HepG2 (cell line): Measurements from ENCODE around the gene VDAC1. TPM values are rescaled to one million over a fixed set of nuclear protein-coding genes. Genes with fewer than 3 reads are reported as not detected.

ENCODE experiments used
- ATAC-seq: fragments of 200-7000 bp; cut with Tn5 transposase; 3 replicates; pipeline ENCODE4 v1.9.1; 2020; ENCODE audit warnings: mild to moderate bottlenecking, moderate library complexity
- BruUV-seq: library from RNA; stranded (reverse); fragments of 400-500 nt; replicated peaks from 2 replicates; lab custom pipeline; 2021; lab: Mats Ljungman, UMichigan
- CTCF ChIA-PET: fragments of 300-600 bp; formaldehyde crosslinking; extraction: SDS; loops from one replicate; lab custom pipeline; 2021; ENCODE audit warnings: low total read pairs, inconsistent platforms, low intra/inter-chr PET ratio; lab: Yijun Ruan, JAX
- POLR2A ChIA-PET: fragments of 350-600 bp; sonication (Branson Sonifier 250); formaldehyde crosslinking; loops from one replicate; lab custom pipeline; 2020; ENCODE audit warnings: antibody characterized with exemption, inconsistent platforms; lab: Yijun Ruan, JAX
- DNase-seq: peaks from one replicate; pipeline ENCODE4 v3.0.0-alpha.2; 2015; ENCODE audit warnings: low spot score
- FAIRE-seq: peaks from 3 replicates; lab custom pipeline; 2011; peaks lifted over from hg19 to GRCh38; lab: Jason Lieb, UNC
- H2AFZ ChIP-seq: one replicate; pipeline ENCODE4 v1.6.1; 2011; ENCODE audit warnings: low read length, inconsistent platforms
- H3K27ac ChIP-seq: fragments of 300-600 bp; 3 replicates; pipeline ENCODE4 v1.8.0; 2011; ENCODE audit warnings: mixed run types, mild to moderate bottlenecking, mixed read lengths, low read length, inconsistent platforms; ENCODE audit not compliant: insufficient read depth; ENCODE audit errors: extremely low read length
- H3K27me3 ChIP-seq, 2 experiments: fragments of 200-600 bp in 1 of 2; 2 replicates in 1 of 2; 3 replicates in 1 of 2; pipeline versions ENCODE4 v1.6.0 to v1.8.0; 2011; ENCODE audit warnings: low read length in 2 of 2, mild to moderate bottlenecking in 2 of 2, moderate library complexity in 2 of 2, inconsistent platforms in 1 of 2; ENCODE audit not compliant: insufficient read depth in 2 of 2, control insufficient read depth in 1 of 2
- H3K36me3 ChIP-seq, 2 experiments: fragments of 200-600 bp in 1 of 2; replicated peaks in 1 of 2; 2 replicates in 1 of 2; 3 replicates in 1 of 2; pipeline versions ENCODE4 v1.5.1 to v1.8.0; 2011; ENCODE audit warnings: low read length in 2 of 2, inconsistent platforms in 1 of 2; ENCODE audit not compliant: insufficient read depth in 2 of 2, control insufficient read depth in 1 of 2
- H3K4me1 ChIP-seq: 2 replicates; pipeline ENCODE4 v1.5.1; 2012; ENCODE audit warnings: low read length, inconsistent platforms; ENCODE audit not compliant: insufficient read depth
- H3K4me2 ChIP-seq: 2 replicates; pipeline ENCODE4 v1.6.0; 2011; ENCODE audit warnings: low read depth, low read length, inconsistent platforms
- H3K4me3 ChIP-seq, 3 experiments: fragments of 200-600 bp in 1 of 3; sonication (generic), shearing (Covaris generic) in 1 of 3; replicated peaks in 1 of 3; 2 replicates each; pipeline ENCODE4 v1.5.1; 2011 to 2016; ENCODE audit warnings: low read length in 3 of 3, inconsistent platforms in 2 of 3, low read depth in 2 of 3, mild to moderate bottlenecking in 2 of 3, control low read depth in 1 of 3, mixed read lengths in 1 of 3; ENCODE audit not compliant: insufficient read depth in 1 of 3
- H3K79me2 ChIP-seq: one replicate; pipeline ENCODE4 v1.6.1; 2011; ENCODE audit warnings: low read length, inconsistent platforms; ENCODE audit not compliant: insufficient read depth
- H3K9ac ChIP-seq: 2 replicates; pipeline ENCODE4 v1.6.0; 2011; ENCODE audit warnings: mild to moderate bottlenecking, low read depth, low read length, inconsistent platforms; ENCODE audit not compliant: insufficient read depth
- H3K9me3 ChIP-seq: 2 replicates; pipeline ENCODE4 v1.5.1; 2012; ENCODE audit warnings: mild to moderate bottlenecking, low read length
- H4K20me1 ChIP-seq: 2 replicates; pipeline ENCODE4 v1.6.0; 2011; ENCODE audit warnings: inconsistent platforms, mild to moderate bottlenecking, low read length, moderate library complexity; ENCODE audit not compliant: insufficient read depth
- AKAP8 ChIP-seq: sonication (generic); formaldehyde crosslinking; IDR thresholded peaks from 2 replicates; pipeline ENCODE4 v1.5.1; 2020; ENCODE audit warnings: mild to moderate bottlenecking, missing genetic modification reagents
- FOXA1 ChIP-seq, 2 experiments: fragments of 450-650 bp in 1 of 2; sonication (generic) in 1 of 2; formaldehyde crosslinking in 1 of 2; IDR thresholded peaks; 2 replicates each; pipeline versions ENCODE4 v1.4.0 to v1.6.1; 2016 to 2020; ENCODE audit warnings: missing genetic modification reagents in 1 of 2
- KLF13 ChIP-seq: sonication (generic); formaldehyde crosslinking; IDR thresholded peaks from 2 replicates; pipeline ENCODE4 v1.4.0; 2020; ENCODE audit warnings: mild to moderate bottlenecking, missing genetic modification reagents
- MAZ ChIP-seq, 2 experiments: sonication (generic) in 1 of 2; formaldehyde crosslinking in 1 of 2; IDR thresholded peaks; 2 replicates each; pipeline versions ENCODE4 v1.5.0 to v1.6.1; 2012 to 2020; ENCODE audit warnings: low read depth in 2 of 2, mild to moderate bottlenecking in 2 of 2, borderline replicate concordance in 1 of 2, improper control_type of control experiment in 1 of 2, low read length in 1 of 2, missing genetic modification reagents in 1 of 2, moderate library complexity in 1 of 2
- MTF1 ChIP-seq: sonication (generic); formaldehyde crosslinking; IDR thresholded peaks from 2 replicates; pipeline ENCODE4 v1.5.0; 2020; ENCODE audit warnings: missing genetic modification reagents
- PAF1 ChIP-seq: IDR thresholded peaks from 2 replicates; pipeline ENCODE4 v1.6.1; 2016; ENCODE audit warnings: missing genetic modification reagents, missing compliant biosample characterization
- POLR2G ChIP-seq: fragments of 200-400 bp; formaldehyde crosslinking; IDR thresholded peaks from 2 replicates; pipeline ENCODE4 v1.6.1; 2018; ENCODE audit warnings: mild to moderate bottlenecking, low read depth, low read length, moderate library complexity
- SSRP1 ChIP-seq: IDR thresholded peaks from 2 replicates; pipeline ENCODE4 v1.6.1; 2016; ENCODE audit warnings: control low read depth
- ZNF577 ChIP-seq: sonication (generic); formaldehyde crosslinking; IDR thresholded peaks from 2 replicates; pipeline ENCODE4 v1.4.0; 2020; ENCODE audit warnings: mild to moderate bottlenecking, low read depth, missing genetic modification reagents, borderline replicate concordance
- ZNF672 ChIP-seq: sonication (generic); formaldehyde crosslinking; IDR thresholded peaks from 2 replicates; pipeline ENCODE4 v1.8.1; 2022; ENCODE audit warnings: missing genetic modification reagents
- ZSCAN21 ChIP-seq: sonication (generic); formaldehyde crosslinking; IDR thresholded peaks from 2 replicates; pipeline ENCODE4 v1.8.0; 2022; ENCODE audit warnings: mild to moderate bottlenecking, missing genetic modification reagents, moderate library complexity, borderline replicate concordance
- WGBS: methylation state at CpG from one replicate; pipeline ENCODE4 v1.1.6; 2017; ENCODE audit warnings: low lambda C conversion rate; 5-methylcytosine and 5-hydroxymethylcytosine counted together
- in situ Hi-C: cut with HindIII; loops from 2 replicates; pipeline ENCODE4 v1.10.0; 2017; ENCODE audit warnings: low pct_unique_long_range_greater_than_20kb; ENCODE audit not compliant: extremely low pct_ligation_motif_present
- intact Hi-C: fragments of 100-400 bp; cut with micrococcal nuclease; formaldehyde crosslinking; loops from one replicate; pipeline ENCODE4 v1.10.0; 2022; ENCODE audit not compliant: unreplicated experiment
- polyA plus RNA-seq, 8 experiments: library from polyadenylated mRNA; depleted of rRNA in 3 of 8; stranded (reverse) in 7 of 8; unstranded in 1 of 8; fragments of >200 nt; fragmentation: Illumina TruSeq in 4 of 8; extraction: Trizol in 4 of 8; gene quantifications; 2 replicates each; pipeline versions ENCODE4 v1.2.1 to v1.2.3, GENCODE V29; 2011 to 2016; ENCODE audit warnings: low read depth in 4 of 8, missing spikeins in 1 of 8, mixed read lengths in 1 of 8; ENCODE audit not compliant: insufficient read depth in 1 of 8
- total RNA-seq, 5 experiments: library from RNA; depleted of rRNA; stranded (reverse); fragments of >200 nt; fragmentation: Illumina TruSeq; extraction: Trizol; gene quantifications; 2 replicates each; pipeline ENCODE4 v1.2.3, GENCODE V29; 2016; ENCODE audit warnings: low read depth in 1 of 5
- TF ChIP-seq, protein P1 (sequence below): IDR thresholded peaks from 2 replicates; pipeline ENCODE4 v1.6.1; 2016; ENCODE audit warnings: low read depth, missing genetic modification reagents, missing compliant biosample characterization
- TF ChIP-seq, protein P2 (sequence below): sonication (generic); formaldehyde crosslinking; IDR thresholded peaks from 2 replicates; pipeline ENCODE4 v1.4.0; 2020; ENCODE audit warnings: missing genetic modification reagents
- TF ChIP-seq, protein P3 (sequence below): sonication (generic); formaldehyde crosslinking; IDR thresholded peaks from 2 replicates; pipeline ENCODE4 v1.4.0; 2020; ENCODE audit warnings: missing genetic modification reagents

Gene VDAC1
- total and polyA plus RNA-seq, 2 of the 13 experiments (the other 11 are each of a cell fraction or from before 2014, with no cell fraction given): 112 to 380 TPM

DNA sequence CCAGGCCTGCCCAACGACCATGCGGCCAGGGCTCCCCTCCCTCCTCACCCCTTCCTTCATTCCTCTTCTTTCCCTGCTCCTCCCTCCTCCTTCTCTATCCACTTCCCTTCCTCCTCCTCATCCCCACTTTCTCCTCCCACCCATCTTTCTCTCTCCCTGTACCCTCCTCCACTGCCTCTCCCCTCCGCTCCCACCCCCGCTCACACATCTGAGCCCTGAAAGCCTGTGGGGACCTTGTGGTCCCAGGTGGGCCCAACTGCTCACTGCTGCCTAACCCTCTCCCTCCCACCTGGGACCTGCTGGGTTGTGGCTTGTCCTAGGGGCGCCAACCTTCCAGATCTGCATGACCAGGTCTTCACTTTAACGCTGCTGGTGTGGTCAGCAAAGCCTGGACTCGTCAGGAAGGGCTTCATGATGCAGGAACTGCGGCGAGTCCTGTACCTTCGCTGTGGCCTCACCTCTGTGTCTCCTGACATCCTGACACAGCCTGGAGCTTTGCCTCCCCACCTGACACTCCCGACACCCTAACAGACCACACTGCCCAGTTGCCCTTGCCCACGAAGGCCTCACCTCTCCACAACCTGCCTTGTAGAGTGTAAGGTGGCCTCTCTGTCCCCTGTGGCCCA, 71.0 kb downstream of the VDAC1 start:
- Histone ChIP-seq H3K4me3 (no peak overlapping the region), H4K20me1 (no peaks in the 10 kb centered on the region), H3K9me3 (no peaks in the 10 kb centered on the region), H3K9ac (no peak overlapping the region), H2AFZ (no peak overlapping the region), H3K4me2 (no peak overlapping the region), H3K36me3 (no peaks in the 10 kb centered on the region), H3K4me1 (peaks cover 9% of the 10 kb centered on the region), H3K27me3 (peaks cover 4 to 41% of the 10 kb centered on the region in 2 experiments; a peak in 4 of 5 replicates), H3K79me2 (no peaks in the 10 kb centered on the region), H3K27ac (no peak overlapping the region)
- DNase-seq (no peak), FAIRE-seq (no peak), ATAC-seq (no peak)
- CTCF ChIA-PET: no interaction called here
- in situ Hi-C loops: no loop called here
- 35% methylated on average over 7 of the region's 12 CpGs for WGBS
- POLR2A ChIA-PET: no interaction called here
- intact Hi-C loops: no loop called here
- BruUV-seq: no TSS peak
- TF ChIP-seq, protein P1, sequence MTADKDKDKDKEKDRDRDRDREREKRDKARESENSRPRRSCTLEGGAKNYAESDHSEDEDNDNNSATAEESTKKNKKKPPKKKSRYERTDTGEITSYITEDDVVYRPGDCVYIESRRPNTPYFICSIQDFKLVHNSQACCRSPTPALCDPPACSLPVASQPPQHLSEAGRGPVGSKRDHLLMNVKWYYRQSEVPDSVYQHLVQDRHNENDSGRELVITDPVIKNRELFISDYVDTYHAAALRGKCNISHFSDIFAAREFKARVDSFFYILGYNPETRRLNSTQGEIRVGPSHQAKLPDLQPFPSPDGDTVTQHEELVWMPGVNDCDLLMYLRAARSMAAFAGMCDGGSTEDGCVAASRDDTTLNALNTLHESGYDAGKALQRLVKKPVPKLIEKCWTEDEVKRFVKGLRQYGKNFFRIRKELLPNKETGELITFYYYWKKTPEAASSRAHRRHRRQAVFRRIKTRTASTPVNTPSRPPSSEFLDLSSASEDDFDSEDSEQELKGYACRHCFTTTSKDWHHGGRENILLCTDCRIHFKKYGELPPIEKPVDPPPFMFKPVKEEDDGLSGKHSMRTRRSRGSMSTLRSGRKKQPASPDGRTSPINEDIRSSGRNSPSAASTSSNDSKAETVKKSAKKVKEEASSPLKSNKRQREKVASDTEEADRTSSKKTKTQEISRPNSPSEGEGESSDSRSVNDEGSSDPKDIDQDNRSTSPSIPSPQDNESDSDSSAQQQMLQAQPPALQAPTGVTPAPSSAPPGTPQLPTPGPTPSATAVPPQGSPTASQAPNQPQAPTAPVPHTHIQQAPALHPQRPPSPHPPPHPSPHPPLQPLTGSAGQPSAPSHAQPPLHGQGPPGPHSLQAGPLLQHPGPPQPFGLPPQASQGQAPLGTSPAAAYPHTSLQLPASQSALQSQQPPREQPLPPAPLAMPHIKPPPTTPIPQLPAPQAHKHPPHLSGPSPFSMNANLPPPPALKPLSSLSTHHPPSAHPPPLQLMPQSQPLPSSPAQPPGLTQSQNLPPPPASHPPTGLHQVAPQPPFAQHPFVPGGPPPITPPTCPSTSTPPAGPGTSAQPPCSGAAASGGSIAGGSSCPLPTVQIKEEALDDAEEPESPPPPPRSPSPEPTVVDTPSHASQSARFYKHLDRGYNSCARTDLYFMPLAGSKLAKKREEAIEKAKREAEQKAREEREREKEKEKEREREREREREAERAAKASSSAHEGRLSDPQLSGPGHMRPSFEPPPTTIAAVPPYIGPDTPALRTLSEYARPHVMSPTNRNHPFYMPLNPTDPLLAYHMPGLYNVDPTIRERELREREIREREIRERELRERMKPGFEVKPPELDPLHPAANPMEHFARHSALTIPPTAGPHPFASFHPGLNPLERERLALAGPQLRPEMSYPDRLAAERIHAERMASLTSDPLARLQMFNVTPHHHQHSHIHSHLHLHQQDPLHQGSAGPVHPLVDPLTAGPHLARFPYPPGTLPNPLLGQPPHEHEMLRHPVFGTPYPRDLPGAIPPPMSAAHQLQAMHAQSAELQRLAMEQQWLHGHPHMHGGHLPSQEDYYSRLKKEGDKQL (CRISPR knock-in tag): no peak
- TF ChIP-seq ZSCAN21 (CRISPR knock-in tag) (no peak), SSRP1 (CRISPR knock-in tag) (no peak), KLF13 (CRISPR knock-in tag) (no peak), ZNF672 (CRISPR knock-in tag) (no peak), ZNF577 (CRISPR knock-in tag) (no peak), PAF1 (CRISPR knock-in tag) (no peak), MAZ (IDR thresholded peaks at IDR 0.05; ENCODE audit: borderline replicate concordance, low read depth, low read length) (no peak), MAZ (CRISPR knock-in tag; IDR thresholded peaks at IDR 0.05; ENCODE audit: low read depth) (no peak), POLR2G (no peak), FOXA1 (IDR thresholded peaks at IDR 0.05) (no peak), FOXA1 (CRISPR knock-in tag; IDR thresholded peaks at IDR 0.05) (no peak), AKAP8 (CRISPR knock-in tag) (no peak), MTF1 (CRISPR knock-in tag) (no peak)
- TF ChIP-seq, protein P2, sequence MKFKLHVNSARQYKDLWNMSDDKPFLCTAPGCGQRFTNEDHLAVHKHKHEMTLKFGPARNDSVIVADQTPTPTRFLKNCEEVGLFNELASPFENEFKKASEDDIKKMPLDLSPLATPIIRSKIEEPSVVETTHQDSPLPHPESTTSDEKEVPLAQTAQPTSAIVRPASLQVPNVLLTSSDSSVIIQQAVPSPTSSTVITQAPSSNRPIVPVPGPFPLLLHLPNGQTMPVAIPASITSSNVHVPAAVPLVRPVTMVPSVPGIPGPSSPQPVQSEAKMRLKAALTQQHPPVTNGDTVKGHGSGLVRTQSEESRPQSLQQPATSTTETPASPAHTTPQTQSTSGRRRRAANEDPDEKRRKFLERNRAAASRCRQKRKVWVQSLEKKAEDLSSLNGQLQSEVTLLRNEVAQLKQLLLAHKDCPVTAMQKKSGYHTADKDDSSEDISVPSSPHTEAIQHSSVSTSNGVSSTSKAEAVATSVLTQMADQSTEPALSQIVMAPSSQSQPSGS (CRISPR knock-in tag): no peak
- TF ChIP-seq, protein P3, sequence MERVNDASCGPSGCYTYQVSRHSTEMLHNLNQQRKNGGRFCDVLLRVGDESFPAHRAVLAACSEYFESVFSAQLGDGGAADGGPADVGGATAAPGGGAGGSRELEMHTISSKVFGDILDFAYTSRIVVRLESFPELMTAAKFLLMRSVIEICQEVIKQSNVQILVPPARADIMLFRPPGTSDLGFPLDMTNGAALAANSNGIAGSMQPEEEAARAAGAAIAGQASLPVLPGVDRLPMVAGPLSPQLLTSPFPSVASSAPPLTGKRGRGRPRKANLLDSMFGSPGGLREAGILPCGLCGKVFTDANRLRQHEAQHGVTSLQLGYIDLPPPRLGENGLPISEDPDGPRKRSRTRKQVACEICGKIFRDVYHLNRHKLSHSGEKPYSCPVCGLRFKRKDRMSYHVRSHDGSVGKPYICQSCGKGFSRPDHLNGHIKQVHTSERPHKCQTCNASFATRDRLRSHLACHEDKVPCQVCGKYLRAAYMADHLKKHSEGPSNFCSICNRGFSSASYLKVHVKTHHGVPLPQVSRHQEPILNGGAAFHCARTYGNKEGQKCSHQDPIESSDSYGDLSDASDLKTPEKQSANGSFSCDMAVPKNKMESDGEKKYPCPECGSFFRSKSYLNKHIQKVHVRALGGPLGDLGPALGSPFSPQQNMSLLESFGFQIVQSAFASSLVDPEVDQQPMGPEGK: no peak
